Kidney (tissue), 14 donors: ENCODE data around the gene TBC1D12. TPM values are rescaled to one million over a fixed set of nuclear protein-coding genes. Genes with fewer than 3 reads are reported as not detected.

ENCODE experiments used
- DNase-seq, 5 donors: peaks; one replicate each; pipeline ENCODE4 v3.0.0-alpha.2; 2013 to 2020
- FAIRE-seq: peaks from 2 replicates; lab custom pipeline; 2012; peaks lifted over from hg19 to GRCh38; lab: Jason Lieb, UNC
- H3K27ac ChIP-seq, 2 donors: one replicate each; pipeline ENCODE4 v1.7.0; 2013; ENCODE audit warnings: low read depth in 2 of 2, low read length in 2 of 2, inconsistent platforms in 1 of 2
- H3K27me3 ChIP-seq: one replicate; pipeline ENCODE4 v1.7.1; 2013; ENCODE audit warnings: low read length, inconsistent platforms; ENCODE audit not compliant: control insufficient read depth, insufficient read depth
- H3K36me3 ChIP-seq, 3 donors: one replicate each; pipeline versions ENCODE4 v1.7.0 to v1.7.1; 2013; ENCODE audit warnings: low read length in 3 of 3, control low read depth in 1 of 3, inconsistent platforms in 1 of 3; ENCODE audit not compliant: insufficient read depth in 3 of 3, control insufficient read depth in 2 of 3
- H3K4me1 ChIP-seq, 3 donors: one replicate each; pipeline versions ENCODE4 v1.7.0 to v1.7.1; 2013; ENCODE audit warnings: low read length in 3 of 3, inconsistent platforms in 1 of 3, low read depth in 1 of 3; ENCODE audit not compliant: control insufficient read depth in 2 of 3, insufficient read depth in 2 of 3
- H3K4me3 ChIP-seq, 3 donors: one replicate each; pipeline versions ENCODE4 v1.7.0 to v1.8.1; 2013; ENCODE audit warnings: low read length in 3 of 3, control low read depth in 1 of 3, inconsistent platforms in 1 of 3
- H3K9ac ChIP-seq, 3 donors: one replicate each; pipeline versions ENCODE4 v1.7.0 to v1.7.1; 2013; ENCODE audit warnings: low read length in 3 of 3, control low read depth in 1 of 3, inconsistent platforms in 1 of 3
- H3K9me3 ChIP-seq, 3 donors: one replicate each; pipeline versions ENCODE4 v1.7.0 to v1.7.1; 2013; ENCODE audit warnings: low read length in 3 of 3, control low read depth in 1 of 3, inconsistent platforms in 1 of 3; ENCODE audit not compliant: control insufficient read depth in 2 of 3, insufficient read depth in 1 of 3
- CTCF ChIP-seq: IDR thresholded peaks from 3 replicates; pipeline ENCODE4 v1.5.1; 2012; ENCODE audit warnings: mild to moderate bottlenecking, moderate library complexity, borderline replicate concordance; ENCODE audit not compliant: insufficient read depth; ENCODE audit errors: extremely low read depth
- intact Hi-C: fragments of 100-400 bp; cut with DNase I; formaldehyde crosslinking; loops from one replicate; pipeline ENCODE4 v1.11.1; 2022
- polyA plus RNA-seq: library from polyadenylated mRNA; stranded (reverse); fragments of 350-450 nt; fragmentation: Illumina TruSeq; extraction: RNeasy Lipid Tissue Mini Kit (QIAGEN cat#74804); gene quantifications from one replicate; pipeline ENCODE4 v1.2.3, GENCODE V29; 2014; ENCODE audit warnings: low read depth, low replicate concordance; ENCODE audit not compliant: insufficient read depth
- total RNA-seq: library from RNA; stranded (reverse); fragmentation: NEBNext Ultra II Directional; extraction: Animal tissue kit (Norgen Biotek cat#: 25700); gene quantifications from one replicate; pipeline ENCODE4 v1.2.1, GENCODE V29; 2021
- donor health status: control.
- donor health status: control.
- donor health status: control.
- donor health status: control.
- donor health status: control.
- donor health status: DM: yes; HTN: yes; CAD: no.
- donor health status: Normal renal cell carcinoma (clear cell type).

The TBC1D12 gene
- total and polyA plus RNA-seq, 2 donors from 2014 or later, result 4.4 to 13.1 TPM

GRCh38 chr10:94417321-94417720 lies 15.0 kb downstream of the TBC1D12 start:
- Histone ChIP-seq H3K4me3 (no peak overlapping the region), H3K36me3 (no peaks in the 10 kb centered on the region), H3K27me3 (no peaks in the 10 kb centered on the region), H3K27ac (no peak overlapping the region), H3K9ac (no peak overlapping the region), H3K9me3 (no peaks in the 10 kb centered on the region), H3K4me1 (peaks cover 0 to 6% (median 0%) of the 10 kb centered on the region in 3 donors)
- no peak for TF ChIP-seq CTCF
- no peak for FAIRE-seq
- no peak for DNase-seq
- intact Hi-C loops, result no loop called here

- H3K27me3 ChIP-seq, result no peaks in the 10 kb centered on the region
- H3K4me3 ChIP-seq, result no peak overlapping the region
- FAIRE-seq (no peak), DNase-seq (no peak)
- TF ChIP-seq CTCF, result no peak
- H3K27ac ChIP-seq, result no peak overlapping the region
- no peak overlapping the region for H3K9ac ChIP-seq
- H3K36me3 ChIP-seq, result no peaks in the 10 kb centered on the region
- H3K9me3 ChIP-seq, result peaks cover 0 to 9% (median 0%) of the 10 kb centered on the region in 3 donors
- intact Hi-C loops, result no loop called here
- H3K4me1 ChIP-seq, result peaks cover 0 to 3% (median 0%) of the 10 kb centered on the region in 3 donors
Measured at GRCh38 chr10:94420516-94420915, 18.2 kb downstream of the TBC1D12 start.

- no peak for TF ChIP-seq CTCF
- Histone ChIP-seq H3K9me3 (peaks cover 0 to 12% (median 0%) of the 10 kb centered on the region in 3 donors), H3K27me3 (no peaks in the 10 kb centered on the region), H3K27ac (no peak overlapping the region), H3K36me3 (no peaks in the 10 kb centered on the region), H3K4me3 (no peak overlapping the region), H3K4me1 (peaks cover 0 to 2% (median 0%) of the 10 kb centered on the region in 3 donors), H3K9ac (no peak overlapping the region)
- no peak for FAIRE-seq
- no peak for DNase-seq
- intact Hi-C loops, result no loop called here
Measured at GRCh38 chr10:94420998-94421528, 18.7 kb downstream of the TBC1D12 start.

GRCh38 chr10:94423627-94424026 lies 21.3 kb downstream of the TBC1D12 start:
- intact Hi-C loops, result no loop called here
- TF ChIP-seq CTCF, result no peak
- Histone ChIP-seq H3K9ac (no peak overlapping the region), H3K4me1 (no peaks in the 10 kb centered on the region), H3K36me3 (no peaks in the 10 kb centered on the region), H3K27me3 (no peaks in the 10 kb centered on the region), H3K4me3 (no peak overlapping the region), H3K9me3 (peaks cover 0 to 13% (median 0%) of the 10 kb centered on the region in 3 donors), H3K27ac (no peak overlapping the region)
- FAIRE-seq (no peak), DNase-seq (no peak)
